K562 (cell line): ENCODE data around the gene TENM4. TPM values are rescaled to one million over a fixed set of nuclear protein-coding genes. Genes with fewer than 3 reads are reported as not detected.

Source experiments
- CHAMP1 ChIP-seq: fragments of 450-650 bp; IDR thresholded peaks from 2 replicates; pipeline ENCODE4 v1.6.1; 2016; ENCODE audit warnings: mild to moderate bottlenecking
- CREB3 ChIP-seq: fragments of 450-650 bp; conservative IDR thresholded peaks from 2 replicates; pipeline ENCODE4 v1.6.1; 2016; ENCODE audit warnings: missing genetic modification characterization, low read depth, mild to moderate bottlenecking, missing compliant biosample characterization, moderate library complexity
- ELK3 ChIP-seq: fragments of 450-650 bp; formaldehyde crosslinking; IDR thresholded peaks from 2 replicates; pipeline ENCODE4 v1.4.0; 2020; ENCODE audit warnings: mild to moderate bottlenecking
- HDAC1 ChIP-seq, 2 experiments: fragments of 450-650 bp; IDR thresholded peaks; 2 replicates each; pipeline ENCODE4 v1.6.1; 2016 to 2017; ENCODE audit warnings: inconsistent platforms in 1 of 2, mild to moderate bottlenecking in 1 of 2, moderate library complexity in 1 of 2
- HNRNPLL ChIP-seq: fragments of 200-400 bp; formaldehyde crosslinking; IDR thresholded peaks from 2 replicates; pipeline ENCODE4 v1.6.1; 2017; ENCODE audit warnings: low read length, low read depth, mild to moderate bottlenecking; ENCODE audit not compliant: poor library complexity, severe bottlenecking
- ID3 ChIP-seq, 2 experiments: fragments of 250-450 bp in 1 of 2; fragments of 450-650 bp in 1 of 2; sonication (Bioruptor Pico) in 1 of 2; IDR thresholded peaks; 2 replicates each; pipeline versions ENCODE4 v1.6.1 to v1.8.0; 2016 to 2021; ENCODE audit warnings: mild to moderate bottlenecking in 2 of 2, moderate library complexity in 2 of 2, missing compliant biosample characterization in 1 of 2, missing genetic modification characterization in 1 of 2
- ILK ChIP-seq: fragments of 450-650 bp; IDR thresholded peaks from 2 replicates; pipeline ENCODE4 v1.6.1; 2016; ENCODE audit warnings: missing genetic modification characterization, low read depth, mild to moderate bottlenecking, missing compliant biosample characterization, moderate library complexity, borderline replicate concordance
- KAT7 ChIP-seq: sonication (generic); formaldehyde crosslinking; IDR thresholded peaks from 2 replicates; pipeline ENCODE4 v1.8.0; 2022; ENCODE audit warnings: missing genetic modification reagents, mild to moderate bottlenecking, borderline replicate concordance
- KDM2B ChIP-seq: fragments of 250-450 bp; sonication (Bioruptor Pico); IDR thresholded peaks from 2 replicates; pipeline ENCODE4 v1.8.0; 2021; ENCODE audit warnings: mild to moderate bottlenecking, moderate library complexity
- POLR2H ChIP-seq: IDR thresholded peaks from 2 replicates; pipeline ENCODE4 v1.6.1; 2016; ENCODE audit warnings: missing genetic modification characterization, low read depth, mild to moderate bottlenecking, control low read depth, missing compliant biosample characterization, moderate library complexity
- RCOR1 ChIP-seq, 2 experiments: IDR thresholded peaks; 2 replicates each; pipeline ENCODE4 v1.6.1; 2012; ENCODE audit warnings: low read depth in 2 of 2, low read length in 2 of 2, borderline replicate concordance in 1 of 2, improper control_type of control experiment in 1 of 2
- RFX1 ChIP-seq: fragments of 450-650 bp; IDR thresholded peaks from 2 replicates; pipeline ENCODE4 v1.6.1; 2016; ENCODE audit warnings: mild to moderate bottlenecking, moderate library complexity
- SRSF9 ChIP-seq: fragments of 200-400 bp; formaldehyde crosslinking; IDR thresholded peaks from 2 replicates; pipeline ENCODE4 v1.6.1; 2017; ENCODE audit warnings: low read depth, low read length, borderline replicate concordance
- STAT5A ChIP-seq: IDR thresholded peaks from 2 replicates; pipeline ENCODE4 v1.6.1; 2012; ENCODE audit warnings: low read length, inconsistent platforms, borderline replicate concordance
- TARDBP ChIP-seq: fragments of 450-650 bp; IDR thresholded peaks from 2 replicates; pipeline ENCODE4 v1.6.1; 2016
- TCF3 ChIP-seq: sonication (generic); formaldehyde crosslinking; IDR thresholded peaks from 2 replicates; pipeline ENCODE4 v1.4.0; 2020; ENCODE audit warnings: mild to moderate bottlenecking, missing genetic modification reagents
- ZBTB43 ChIP-seq: sonication (generic); formaldehyde crosslinking; IDR thresholded peaks from 2 replicates; pipeline ENCODE4 v1.8.0; 2023; ENCODE audit warnings: mild to moderate bottlenecking, missing genetic modification reagents
- ZNF175 ChIP-seq: fragments of 200-800 bp; sonication (Bioruptor generic); IDR thresholded peaks from 2 replicates; pipeline ENCODE4 v1.6.1; 2016; ENCODE audit warnings: low read depth, mild to moderate bottlenecking, missing genetic modification characterization, missing compliant biosample characterization
- ZNF644 ChIP-seq: fragments of 200-800 bp; sonication (Bioruptor generic); IDR thresholded peaks from 2 replicates; pipeline ENCODE4 v1.6.1; 2016; ENCODE audit warnings: low read depth, missing genetic modification characterization, missing compliant biosample characterization
- ZNF766 ChIP-seq: fragments of 200-800 bp; sonication (Bioruptor generic); conservative IDR thresholded peaks from 2 replicates; pipeline ENCODE4 v1.6.1; 2016; ENCODE audit warnings: missing genetic modification characterization, missing compliant biosample characterization
- polyA plus RNA-seq, 8 experiments: library from polyadenylated mRNA; depleted of rRNA in 4 of 8; stranded (reverse) in 5 of 8; unstranded in 3 of 8; fragments of >200 nt; fragmentation: Nextera tagmentation in 2 of 8; fragmentation: Illumina TruSeq in 1 of 8; extraction: Ambion mirVana in 2 of 8; extraction: Trizol in 1 of 8; gene quantifications; 2 replicates each; pipeline versions ENCODE4 v1.2.1 to v1.2.3, GENCODE V29; 2011 to 2014; ENCODE audit warnings: inconsistent platforms in 1 of 8, missing spikeins in 1 of 8
- total RNA-seq, 7 experiments: library from RNA; depleted of rRNA in 6 of 7; stranded (reverse); fragments of >200 nt in 6 of 7; fragmentation: Illumina TruSeq in 2 of 7; extraction: Trizol in 2 of 7; gene quantifications; 2 replicates each; pipeline versions ENCODE4 v1.2.1 to v1.2.3, GENCODE V29; 2011 to 2021; ENCODE audit warnings: low replicate concordance in 1 of 7

The TENM4 gene
- total and polyA plus RNA-seq, 9 of the 15 experiments (the other 6 are each of a cell fraction or from before 2014, with no cell fraction given) = 0.16 TPM; not detected in 8

- TF ChIP-seq ZBTB43 (CRISPR knock-in tag) (no peak), HNRNPLL (no peak), CHAMP1 (no peak), CREB3 (no peak), HDAC1 (IDR thresholded peaks at IDR 0.05) (no peak), RCOR1 (IDR thresholded peaks at IDR 0.05; ENCODE audit: borderline replicate concordance in 1 of 2, low read depth in 2 of 2, low read length in 2 of 2) (peak in 1 of 2 experiments; percentile 58; a peak in 1 of 4 replicates), ZNF644 (tag) (no peak), ZNF766 (CRISPR knock-in tag) (peak; percentile 69; the same call in 1 of the 2 replicates), POLR2H (no peak), ELK3 (CRISPR knock-in tag) (no peak), ZNF175 (0 out of 2 replicates have a peak, but pooled peaks have one; percentile 31), STAT5A (peak; percentile 42; the same call in 1 of the 2 replicates), ILK (no peak), RFX1 (no peak), KDM2B (CRISPR knock-in tag) (no peak), TARDBP (no peak), KAT7 (CRISPR knock-in tag) (no peak), TCF3 (CRISPR knock-in tag) (peak; percentile 85), ID3 (CRISPR knock-in tag; IDR thresholded peaks at IDR 0.05) (no peak), ID3 (tag; IDR thresholded peaks at IDR 0.05) (no peak), SRSF9 (no peak)
Measured at GRCh38 chr11:78943841-78944240, 497.0 kb downstream of the TENM4 start (continued).
